Fibroblast of skin of right quadriceps (primary cell): ENCODE measurements around the gene REXO2.

Experiments used
- DNase-seq: peaks from one replicate; pipeline ENCODE4 v3.0.0-alpha.2; 2013

The REXO2 gene

DNA sequence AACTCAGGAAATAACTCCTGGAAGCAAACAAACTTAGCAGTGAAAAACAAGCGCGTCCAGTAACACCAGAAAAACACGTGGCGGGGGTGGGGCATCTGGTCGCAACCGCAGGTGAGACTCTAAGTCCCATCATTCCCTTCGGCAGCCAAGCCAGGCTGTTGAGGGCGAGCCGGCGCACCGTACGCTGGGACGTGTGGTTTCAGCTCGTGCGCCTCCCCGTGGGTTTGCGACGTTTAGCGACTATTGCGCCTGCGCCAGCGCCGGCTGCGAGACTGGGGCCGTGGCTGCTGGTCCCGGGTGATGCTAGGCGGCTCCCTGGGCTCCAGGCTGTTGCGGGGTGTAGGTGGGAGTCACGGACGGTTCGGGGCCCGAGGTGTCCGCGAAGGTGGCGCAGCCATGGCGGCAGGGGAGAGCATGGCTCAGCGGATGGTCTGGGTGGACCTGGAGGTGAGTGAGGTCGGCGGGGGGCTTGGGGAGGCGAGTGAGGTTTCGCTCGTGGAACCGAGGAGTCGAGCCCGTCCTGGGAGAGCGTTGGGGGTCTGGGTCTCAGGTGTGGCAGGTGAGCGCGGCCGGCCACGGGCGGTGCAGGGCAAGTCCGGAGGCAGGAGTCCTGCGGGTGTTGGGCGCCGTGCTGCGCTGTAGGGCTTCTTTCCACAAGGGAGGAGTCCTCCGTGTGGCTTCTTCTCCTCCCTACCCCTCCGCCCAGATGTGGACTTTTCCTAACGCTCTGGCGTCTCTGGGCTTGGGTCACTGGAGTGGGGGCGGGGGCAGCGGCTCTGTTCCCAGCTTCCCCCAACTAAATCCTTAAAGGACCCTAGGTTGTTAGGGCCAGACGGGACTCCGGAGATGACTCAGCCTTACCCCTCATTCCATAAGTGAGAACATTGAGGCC is at the start of gene REXO2:
Gene REXO2 (plus strand): TSS at position 239 of the 892 bp plus-strand sequence. CDS start 62 bp downstream, at position 301.
- DNase-seq: peak; percentile 94

DNA sequence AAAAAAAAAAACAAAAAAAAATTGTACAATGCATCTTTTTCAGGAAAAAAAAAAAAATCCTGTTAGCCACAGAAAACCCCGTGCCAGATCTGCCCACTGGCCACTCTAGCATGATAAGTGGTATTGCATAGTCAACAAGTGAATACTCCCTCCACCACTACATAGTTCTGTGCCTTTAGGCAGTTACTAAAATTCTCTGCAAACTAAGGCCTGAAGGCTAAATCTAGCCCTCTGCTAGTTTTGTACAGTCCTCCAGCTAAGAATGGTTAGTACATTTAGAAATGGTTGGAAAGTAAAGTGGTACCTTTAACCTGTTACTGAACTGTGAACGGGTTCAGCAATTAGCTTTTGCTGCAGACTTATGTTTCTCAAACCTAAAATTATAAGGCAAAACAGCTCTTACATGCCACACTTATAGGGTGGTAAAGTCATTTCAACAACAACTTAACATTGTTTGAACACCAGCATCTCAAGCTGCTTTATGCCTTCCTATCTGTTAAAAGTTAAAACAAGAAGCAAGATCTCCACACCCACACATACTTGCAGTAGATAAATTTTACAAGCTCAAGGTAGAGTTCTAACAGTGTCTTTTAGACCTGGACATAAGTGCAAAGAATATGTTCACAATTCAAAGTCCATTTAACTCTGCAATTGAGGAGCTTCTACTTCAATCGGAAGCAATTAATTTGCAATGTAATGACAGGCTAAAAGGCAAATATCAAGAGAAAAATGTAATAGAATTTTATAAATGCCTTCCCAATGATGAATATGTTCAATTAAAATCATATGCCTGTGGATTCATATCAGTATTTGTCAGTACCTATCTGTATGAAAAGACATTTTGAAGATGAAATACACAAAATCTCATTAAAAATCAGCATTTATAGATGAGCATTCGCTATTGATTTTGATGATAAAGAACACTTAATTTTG is 46.3 kb upstream of the REXO2 start:
- DNase-seq: no peak

DNA sequence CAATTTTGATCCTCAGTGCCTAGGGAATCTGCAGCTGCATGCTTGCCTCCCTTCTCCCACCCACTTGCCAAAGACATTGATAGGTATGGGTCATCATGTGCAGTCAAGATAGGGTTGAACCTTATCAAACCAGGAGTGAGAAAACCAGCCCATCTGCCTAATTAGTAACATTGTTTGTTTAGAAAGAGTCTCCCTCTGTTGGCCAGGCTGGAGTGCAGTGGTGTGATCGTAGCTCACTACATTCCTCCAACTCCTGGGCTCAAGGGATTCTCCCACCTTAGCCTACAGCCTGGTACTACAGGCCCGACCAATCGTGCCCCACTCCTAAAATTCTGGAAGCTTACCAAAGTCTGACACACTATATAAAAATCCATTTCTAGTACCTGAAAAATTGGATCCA is 43.5 kb upstream of the REXO2 start:
- no peak for DNase-seq

DNA sequence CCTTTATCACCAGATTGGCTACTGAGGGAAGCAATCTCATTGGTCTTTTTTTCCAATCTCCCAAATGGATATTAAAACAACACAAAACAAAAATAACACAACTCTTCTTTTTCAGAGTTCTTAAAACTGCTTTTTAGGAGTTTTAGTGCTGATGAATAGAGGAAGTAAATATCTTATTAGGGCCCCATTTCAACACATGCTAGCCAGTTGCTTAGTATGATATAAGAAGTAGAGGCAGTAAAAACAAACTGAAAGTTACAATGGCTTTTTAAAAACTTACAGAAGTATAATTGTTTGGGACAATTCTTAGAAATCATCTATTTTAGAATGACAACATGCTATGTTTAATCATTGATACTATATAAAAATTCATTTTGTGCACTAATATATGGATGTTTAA is 42.4 kb upstream of the REXO2 start:
- no peak for DNase-seq

DNA sequence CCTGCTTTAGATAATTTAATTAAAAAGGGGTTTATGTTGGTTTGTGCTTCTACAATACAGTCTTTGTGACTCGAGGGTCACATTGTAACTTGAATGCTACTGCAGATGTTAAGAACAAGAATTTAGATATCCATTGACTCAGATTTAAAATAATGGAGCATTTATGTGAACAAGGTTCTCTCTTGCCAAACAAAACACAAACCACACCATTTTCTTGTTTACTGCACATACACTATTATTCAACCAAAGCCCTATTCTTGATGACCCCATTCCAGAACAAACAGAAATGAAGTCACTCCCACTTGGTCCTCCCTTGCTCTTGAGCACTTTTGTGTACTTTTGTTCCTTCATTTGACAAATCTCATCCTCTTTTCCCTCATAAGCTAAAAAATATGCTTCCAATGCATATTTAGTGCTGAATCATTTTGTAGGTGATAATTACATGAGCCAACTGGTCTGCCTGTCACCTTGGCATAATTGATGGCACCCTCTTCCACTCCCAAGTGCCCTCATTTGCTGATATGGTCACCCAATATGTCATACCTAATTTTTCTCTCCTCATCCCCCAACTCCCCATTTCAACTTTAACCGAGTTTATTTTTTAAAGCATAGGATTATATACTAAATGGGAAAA is 41.8 kb upstream of the REXO2 start:
- no peak for DNase-seq

DNA sequence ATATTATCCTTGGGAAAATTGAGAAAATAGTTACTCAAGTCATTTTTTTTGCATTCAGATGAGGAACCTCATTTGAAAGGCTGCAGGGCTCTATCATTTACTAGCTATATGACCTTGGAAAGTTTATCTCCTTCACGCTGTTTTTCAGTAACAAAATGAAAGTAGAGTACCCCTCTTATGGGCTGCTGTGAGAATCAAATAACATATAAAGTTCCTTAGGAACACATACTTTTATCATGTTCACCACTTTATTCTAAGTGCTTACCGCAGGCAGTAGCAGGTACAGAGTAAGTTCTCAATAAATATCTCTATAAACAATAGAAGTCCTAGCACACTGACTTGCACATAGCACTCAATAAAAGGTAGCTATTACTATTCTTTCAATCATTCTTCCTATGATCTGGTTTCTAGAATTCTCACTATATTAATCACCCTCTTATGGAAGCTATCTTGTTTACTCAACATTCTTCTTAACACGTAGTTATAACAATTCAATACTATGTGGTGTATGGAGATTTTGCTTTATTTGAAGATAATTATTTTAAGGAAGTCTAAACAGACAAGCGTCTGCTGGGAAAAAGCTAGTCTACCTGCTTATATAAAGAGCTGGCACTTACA is 40.9 kb upstream of the REXO2 start:
- DNase-seq: no peak

DNA sequence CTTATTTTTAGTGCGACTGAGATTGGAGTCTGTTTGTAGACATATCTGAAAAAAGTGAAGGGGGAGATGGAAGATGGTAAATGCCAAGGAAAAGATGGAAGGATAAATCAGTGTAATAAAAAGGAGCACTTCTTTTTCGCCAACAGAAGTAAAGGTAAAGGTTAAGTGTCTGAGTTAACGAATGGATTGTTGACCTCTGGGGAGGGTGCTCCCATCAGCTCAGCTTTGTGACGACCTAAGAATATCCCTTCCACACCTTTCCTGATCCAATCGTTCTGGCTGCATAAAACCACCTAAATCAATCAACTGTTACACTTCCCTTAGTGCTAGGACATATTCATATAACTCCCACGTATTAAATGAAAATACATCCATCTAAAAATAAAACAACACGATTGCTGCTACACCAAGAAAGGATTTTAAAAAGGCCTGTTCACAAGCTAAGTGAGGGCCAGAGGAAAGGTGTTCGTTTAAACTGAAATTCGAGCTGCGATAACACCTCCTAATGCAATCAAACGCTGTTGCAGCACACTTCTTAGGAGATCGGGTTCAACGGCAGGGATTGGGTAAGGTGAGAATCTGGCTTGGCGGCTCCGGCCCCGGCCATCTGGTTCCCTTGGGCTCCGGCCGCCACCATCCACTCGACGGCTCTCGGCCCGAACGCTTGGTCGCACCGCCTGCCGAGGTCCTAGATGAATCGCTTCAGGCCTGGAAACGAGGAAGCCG is 39.6 kb upstream of the REXO2 start:
- DNase-seq: no peak

DNA sequence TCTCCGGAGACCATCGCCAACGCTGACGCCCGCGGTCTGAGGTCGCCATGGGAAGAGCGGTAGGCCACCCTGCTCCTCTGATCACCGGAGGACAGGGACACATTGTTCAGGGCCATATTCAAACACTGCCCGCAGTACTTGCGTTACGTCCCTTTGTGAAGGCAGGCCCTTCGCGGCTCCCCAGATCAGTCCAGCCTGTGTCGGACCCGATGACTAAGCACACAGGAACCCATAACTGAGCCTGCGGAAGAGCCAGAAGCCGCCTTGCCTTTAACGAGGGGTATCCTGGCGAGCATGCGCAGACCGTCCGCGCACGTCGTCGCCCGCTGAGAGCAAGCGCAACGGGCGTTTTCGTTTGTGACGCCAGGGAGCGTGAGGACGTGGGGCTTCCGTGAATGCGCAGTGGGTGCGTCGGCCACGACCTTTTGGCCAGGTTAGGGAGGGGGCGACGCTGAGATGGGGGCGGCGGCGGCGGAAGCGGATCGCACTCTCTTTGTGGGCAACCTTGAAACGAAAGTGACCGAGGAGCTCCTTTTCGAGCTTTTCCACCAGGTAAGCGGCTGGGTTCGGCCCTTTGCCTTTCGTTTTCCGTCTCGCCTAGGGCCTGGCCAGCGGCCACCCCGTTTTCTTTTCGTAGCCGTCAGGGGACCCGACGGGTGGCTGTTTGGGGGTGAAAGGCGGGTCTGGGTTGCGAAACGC is 38.9 kb upstream of the REXO2 start, which contains the start of the genes C11orf71 and RBM7:
Gene C11orf71 (minus strand): TSS at position 296 of the 699 bp plus-strand sequence. CDS start 180 bp downstream, at position 116.
Gene RBM7 (plus strand): TSS at position 451 of the 699 bp plus-strand sequence. CDS start 6 bp downstream, at position 457.
- peak; percentile 99 for DNase-seq

DNA sequence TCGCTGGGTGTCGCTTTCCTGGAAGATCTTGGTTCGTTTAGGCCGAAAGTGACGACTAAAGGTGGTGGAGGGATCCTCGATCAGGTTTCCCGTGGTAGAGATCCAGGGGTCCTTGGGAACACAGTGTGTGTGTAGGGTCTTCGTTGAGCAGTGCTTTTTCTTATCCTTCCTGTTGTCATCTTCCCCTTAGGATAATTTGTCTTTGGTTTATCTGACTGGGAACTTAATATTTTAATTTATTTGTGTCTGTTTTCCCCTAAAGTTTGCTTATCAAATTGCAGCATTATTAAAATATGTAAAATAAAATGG is 38.4 kb upstream of the REXO2 start:
- DNase-seq: no peak

DNA sequence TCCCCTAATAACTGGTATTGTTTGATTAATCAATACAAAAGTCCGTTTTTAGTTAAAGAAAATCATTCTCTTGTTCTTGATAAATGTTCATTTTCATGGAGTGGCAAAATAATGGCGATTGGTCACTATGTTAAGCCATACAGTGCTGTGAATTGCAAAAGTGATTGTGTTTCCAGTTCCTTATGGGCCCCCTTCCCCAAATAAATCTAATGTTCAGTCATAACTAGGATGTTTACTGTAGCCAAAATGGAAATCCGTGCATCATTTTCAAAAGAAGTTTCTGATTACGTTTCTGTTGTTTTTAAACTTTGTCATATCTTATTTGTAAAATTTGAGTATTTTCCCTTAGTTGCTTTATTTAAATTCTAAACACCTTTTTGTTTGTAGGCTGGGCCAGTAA is 38.0 kb upstream of the REXO2 start:
- DNase-seq: no peak

DNA sequence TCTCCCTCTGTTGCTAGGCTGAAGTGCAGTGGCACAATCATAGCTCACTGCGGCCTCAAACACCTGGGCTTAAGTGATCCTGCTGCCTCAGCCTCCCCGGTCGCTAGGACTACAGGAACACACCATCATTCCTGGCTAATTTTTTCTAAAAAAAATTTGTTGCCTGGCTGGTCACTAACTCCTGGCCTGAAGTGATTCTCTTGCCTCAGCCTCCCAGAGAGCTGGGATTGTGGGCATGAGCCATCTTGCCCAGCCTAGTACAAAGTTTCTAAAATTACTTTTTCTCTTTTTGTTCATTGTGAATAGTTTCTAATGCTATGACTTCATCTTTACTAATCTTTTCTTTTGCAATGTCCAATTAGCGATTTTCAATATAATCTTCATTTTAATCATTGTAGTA is 26.3 kb upstream of the REXO2 start:
- no peak for DNase-seq

DNA sequence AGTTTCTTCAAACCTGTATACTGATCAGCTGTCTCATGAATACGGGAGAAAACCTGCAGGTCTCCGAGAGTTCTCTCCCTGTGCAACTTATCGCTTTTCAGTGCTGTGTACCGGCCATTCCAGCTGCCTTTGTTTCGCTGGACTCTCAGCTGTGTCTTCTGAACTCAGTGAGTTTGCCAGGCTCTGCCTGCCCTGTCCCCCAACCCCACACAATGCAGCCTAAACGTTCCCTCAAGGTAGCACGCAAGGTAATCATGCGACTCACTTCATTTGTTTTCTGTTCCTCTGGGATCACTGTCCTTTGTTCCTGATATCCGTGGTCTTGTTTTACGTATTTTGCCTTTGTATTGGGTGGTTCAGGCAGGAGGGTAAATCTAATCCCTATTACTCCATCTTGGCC is 25.3 kb upstream of the REXO2 start:
- no peak for DNase-seq

DNA sequence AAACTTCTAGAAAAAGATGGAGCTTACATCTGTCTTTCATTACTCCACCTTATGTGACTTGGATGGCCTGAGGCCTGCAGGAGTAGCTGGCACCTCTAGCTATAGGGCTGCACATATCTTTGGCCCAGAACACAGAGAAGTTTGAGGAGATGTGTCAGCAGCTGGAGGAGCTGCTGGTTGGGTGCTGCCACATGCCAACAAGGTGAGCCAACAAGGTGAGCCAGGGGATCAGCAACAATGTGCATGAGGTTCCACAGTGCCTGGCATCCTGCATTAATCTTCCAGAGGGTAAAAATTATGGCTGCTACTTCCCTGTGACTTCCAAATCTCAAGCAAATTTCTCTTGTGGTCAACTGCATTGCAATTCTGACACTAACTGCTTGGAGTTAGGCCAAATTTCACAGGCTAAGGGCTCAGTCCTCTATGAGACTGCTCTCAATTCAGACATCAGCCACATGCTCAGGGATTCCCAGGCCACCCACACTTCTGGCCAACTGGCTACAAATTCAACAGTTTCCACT is 22.8 kb upstream of the REXO2 start:
- peak; percentile 62 for DNase-seq

DNA sequence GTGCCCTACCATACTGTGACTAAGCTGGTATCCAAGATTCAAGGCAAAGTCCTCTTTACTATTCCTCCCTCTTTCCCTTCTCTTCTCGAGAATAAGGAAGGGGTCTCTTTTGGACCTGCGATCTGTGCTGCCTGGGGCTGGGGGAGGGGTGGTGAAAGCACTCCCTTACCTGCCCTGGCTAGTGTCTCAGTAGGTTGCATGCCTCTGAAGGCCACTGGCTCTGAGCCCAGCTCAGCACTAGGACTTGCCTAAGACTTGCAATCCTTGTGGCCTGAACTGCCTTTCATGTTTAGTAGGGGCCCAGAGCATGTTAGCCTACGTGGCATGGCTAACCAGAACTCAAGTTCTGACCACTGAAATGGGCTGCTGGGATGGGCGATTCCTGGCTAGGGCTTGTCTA is 13.0 kb upstream of the REXO2 start:
- DNase-seq: no peak

DNA sequence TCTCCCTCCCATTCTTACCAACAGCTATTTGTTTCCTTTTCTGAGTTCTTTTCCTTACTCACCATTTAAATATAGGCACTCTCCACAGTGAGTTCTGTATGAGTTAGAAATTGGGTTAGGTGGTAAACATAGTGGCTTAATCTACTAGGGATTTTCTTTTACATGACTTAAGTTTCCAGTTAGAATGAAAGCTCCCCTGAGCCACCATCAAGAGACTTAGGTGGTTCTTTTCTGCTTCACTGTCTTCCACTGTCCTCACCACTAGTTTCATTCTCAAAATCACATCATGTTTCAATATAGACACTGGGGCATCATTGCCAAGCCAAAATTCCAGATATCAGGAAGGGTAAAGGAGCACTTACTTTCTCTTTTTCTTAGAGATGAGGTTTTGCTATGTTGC is 9.0 kb upstream of the REXO2 start:
- DNase-seq: no peak

DNA sequence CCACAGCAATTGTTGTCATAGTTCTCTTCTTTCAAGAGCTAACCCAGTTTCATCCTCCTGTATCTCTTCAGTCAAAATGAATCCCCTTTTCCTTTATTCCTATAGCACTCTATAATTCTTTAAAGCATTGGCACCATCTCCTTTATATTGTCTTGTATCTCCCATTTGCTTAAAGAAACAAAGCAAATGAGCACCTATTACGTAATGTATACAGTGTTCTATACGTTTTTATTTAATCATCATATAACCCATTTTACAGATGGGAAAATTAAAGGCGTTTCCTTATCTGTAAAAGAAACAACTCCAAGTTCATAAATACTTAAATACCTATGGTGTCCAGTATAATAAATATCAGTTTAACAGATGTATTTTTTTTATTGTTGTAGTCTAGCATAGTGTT is 6.4 kb upstream of the REXO2 start:
- no peak for DNase-seq

DNA sequence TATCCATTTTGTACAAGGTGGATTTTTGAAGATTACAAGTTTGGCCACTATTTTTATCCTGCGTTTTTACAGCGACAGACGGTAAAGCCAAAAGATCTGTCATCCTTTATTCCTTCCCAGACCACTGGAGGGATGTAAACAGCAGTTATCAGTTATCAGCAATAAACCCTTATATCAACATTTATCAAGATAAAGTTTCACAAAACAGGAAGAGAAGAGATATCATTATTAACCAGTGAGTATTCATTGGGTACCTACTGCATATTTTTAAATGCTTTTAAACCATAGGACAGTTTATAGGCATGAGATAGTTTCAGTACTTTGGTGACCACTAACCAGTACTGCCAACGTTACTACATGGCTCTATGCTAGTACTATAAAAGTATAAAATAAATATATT is 5.9 kb upstream of the REXO2 start:
- DNase-seq: no peak

DNA sequence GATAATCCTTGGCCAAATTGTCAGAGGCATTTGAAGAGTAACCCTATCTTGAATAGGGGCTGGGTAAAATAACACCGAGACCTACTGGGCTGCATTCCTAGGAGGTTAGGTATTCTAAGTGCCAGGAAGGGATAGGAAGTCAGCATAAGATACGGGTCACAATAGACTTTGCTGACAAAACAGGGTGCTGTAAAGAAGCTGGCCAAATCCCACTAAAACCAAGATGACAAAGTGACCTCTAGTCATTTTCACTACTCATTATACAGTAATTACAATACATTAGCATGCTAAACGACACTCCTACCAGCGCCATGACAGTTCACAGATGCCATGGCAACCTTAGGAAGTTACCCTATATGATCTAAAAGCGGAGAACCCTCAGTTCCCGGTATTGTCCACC is 964 bp upstream of the REXO2 start:
- no peak for DNase-seq

DNA sequence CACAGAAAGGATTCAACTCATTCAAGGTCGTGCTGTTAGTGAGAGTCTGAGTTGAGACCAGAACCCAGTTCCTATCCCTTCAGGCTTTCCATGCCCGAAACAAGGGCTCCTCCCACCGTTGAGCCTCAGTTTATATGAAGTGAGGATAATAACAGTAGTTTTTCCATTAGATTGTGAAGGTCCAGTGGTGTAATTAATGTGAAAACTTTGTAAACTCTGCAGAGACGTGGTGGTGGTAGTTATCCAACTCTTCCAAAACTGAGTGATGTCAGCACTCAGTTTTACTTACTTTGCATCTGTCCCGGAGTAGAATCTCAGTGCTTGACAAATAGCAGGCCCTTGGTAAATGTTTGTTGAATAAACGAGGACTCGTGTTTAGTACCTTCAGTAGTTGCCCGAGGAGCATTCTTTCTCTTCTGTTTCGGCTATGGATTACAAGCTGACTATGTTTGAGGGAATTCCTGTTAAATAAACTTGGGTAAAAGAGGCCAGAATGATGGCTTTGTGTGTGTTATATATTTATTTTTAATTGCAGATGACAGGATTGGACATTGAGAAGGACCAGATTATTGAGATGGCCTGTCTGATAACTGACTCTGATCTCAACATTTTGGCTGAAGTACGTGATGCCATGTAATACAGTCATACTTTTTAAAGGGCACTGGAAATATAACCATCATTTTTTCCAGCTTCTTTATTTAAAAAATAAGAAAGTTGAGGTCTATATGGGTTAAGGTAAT is 1.0 kb downstream of the REXO2 start:
- peak; percentile 25 for DNase-seq

DNA sequence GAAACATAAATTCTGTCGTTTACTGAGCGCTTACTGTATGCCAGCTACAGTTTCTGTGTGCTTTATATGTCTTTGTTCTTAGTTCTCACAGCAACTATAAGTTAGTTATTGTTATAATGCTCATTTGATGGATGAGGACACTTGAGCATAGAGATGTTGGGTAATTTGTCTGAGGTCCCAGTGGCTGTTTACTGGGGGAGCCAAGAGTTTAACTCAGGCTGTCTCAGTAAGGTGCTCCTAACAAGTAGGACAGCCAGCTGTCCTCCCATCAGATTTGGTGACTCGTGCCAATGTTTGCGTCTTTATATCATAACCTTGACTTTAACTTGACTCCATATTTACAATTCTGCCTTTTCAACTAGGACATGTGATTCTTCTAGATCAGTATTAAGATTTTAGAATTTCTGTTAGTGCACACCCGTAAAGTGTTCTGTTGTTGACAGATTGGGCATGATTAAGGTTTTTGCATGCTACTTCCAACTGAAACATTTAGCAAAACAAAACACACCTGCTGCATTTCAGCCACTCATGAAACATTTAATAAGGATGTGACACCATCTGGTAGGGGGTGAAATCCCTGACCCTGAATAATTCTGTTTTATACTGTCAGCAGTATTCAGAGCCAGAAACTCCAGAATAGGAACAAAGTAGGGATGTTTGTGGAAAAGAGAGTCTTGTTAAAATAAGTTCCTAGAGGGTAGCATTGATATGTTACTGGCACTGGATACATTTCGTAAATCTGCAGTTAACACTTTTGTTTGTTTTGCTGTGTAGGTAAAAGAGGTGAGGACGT is 1.9 kb downstream of the REXO2 start:
- DNase-seq: no peak
